GM19395 (cell line): ENCODE data around the gene ZNF268.

ENCODE experiments used
- ATAC-seq: cut with Tn5 transposase; IDR thresholded peaks from one replicate; pipeline ENCODE4 v1.9.1; 2021; ENCODE audit warnings: mild to moderate bottlenecking, moderate library complexity; ENCODE audit not compliant: unreplicated experiment

Gene ZNF268

DNA sequence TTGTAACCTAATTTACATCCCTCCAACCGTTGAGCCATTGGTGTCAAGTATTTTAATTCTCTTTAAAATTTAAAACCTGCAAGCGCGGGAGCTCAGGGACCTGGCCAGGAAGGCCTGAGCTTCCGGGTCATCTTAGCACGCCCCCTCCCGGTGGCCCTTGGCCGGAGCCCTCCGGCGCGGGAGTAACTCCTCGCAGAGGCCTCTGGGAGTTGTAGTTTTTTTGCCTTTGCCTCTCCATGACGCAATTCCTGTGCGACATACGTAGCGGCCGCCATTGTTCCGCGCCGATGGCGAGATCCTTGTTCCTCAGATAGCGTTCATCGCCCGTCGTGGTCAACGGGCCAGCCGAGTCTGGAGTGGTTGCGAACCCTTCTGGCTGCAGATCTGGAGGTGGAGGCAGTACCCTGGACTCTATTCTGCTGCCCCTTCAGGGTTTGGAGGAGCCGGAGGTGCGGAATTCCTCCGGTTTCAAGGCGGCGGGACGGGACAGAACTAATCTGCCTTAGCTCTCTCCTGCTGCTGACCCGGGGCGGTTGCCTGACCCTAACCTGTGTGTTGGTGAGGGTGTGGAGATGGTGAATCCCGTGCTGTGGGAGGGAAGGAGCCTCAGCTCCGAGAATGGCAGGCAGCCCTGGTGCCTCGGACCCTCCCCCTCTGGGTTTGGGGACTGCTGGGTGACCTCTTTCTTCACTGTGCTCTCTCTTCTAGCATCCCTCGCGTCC, at the start of gene ZNF268:
ZNF268 (plus strand) TSS at position 258 of the 722 bp plus-strand sequence. CDS start 503 bp downstream, outside the sequence.
- peak; percentile 94 for ATAC-seq

GRCh38 chr12:133135747-133136146, 45.5 kb upstream of the ZNF268 start:
- no peak for ATAC-seq

DNA sequence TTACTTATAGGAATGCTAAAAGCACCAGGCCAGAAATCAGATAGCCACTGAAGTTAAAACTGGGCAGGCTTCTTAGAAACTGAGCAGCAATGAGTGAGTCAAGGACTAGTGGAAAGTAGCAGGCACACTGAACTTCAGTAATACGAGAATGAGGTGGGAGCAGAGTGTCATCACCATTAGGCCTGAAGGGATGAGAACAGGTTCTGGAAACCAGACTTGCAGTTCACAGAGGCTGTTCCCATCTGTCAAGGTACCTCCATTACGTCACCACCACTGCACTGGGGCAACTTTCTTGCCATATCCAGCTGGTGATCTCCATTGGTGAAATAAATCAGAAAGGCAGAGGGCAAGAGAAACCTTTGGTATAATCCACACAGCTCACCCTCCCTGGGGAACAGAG, 35.3 kb upstream of the ZNF268 start:
- ATAC-seq, result no peak

- ATAC-seq, result no peak
Measured at GRCh38 chr12:133156125-133156690, 25.1 kb upstream of the ZNF268 start.

- ATAC-seq, result no peak
Measured at GRCh38 chr12:133165776-133166175, 15.5 kb upstream of the ZNF268 start.

DNA sequence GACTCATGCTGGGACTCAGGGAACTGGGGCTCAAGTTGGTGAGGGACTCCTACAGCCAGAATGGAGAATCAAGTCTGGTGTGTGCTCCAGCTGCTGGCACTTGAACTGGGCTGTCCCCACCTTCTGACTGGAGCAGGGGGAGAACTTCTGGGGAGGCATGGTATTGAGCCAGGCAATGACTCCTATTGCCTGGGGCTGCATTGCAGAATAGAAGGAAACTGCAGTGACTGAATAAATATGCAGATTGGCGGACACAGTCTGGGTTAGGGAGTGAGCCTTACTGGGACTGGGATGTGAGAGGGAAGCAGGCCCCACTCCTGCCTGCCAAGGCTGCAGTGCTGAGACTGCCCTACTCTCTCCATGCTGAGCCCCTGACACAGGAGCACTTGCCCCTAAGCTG, 8.8 kb upstream of the ZNF268 start:
- no peak for ATAC-seq

GRCh38 chr12:133174901-133175300, 6.4 kb upstream of the ZNF268 start:
- ATAC-seq, result no peak

- ATAC-seq, result no peak
Measured at GRCh38 chr12:133180669-133181068, 626 bp upstream of the ZNF268 start.

- ATAC-seq, result no peak
Measured at GRCh38 chr12:133190176-133190575, 8.9 kb downstream of the ZNF268 start.

- ATAC-seq, result no peak
Measured at GRCh38 chr12:133192847-133193246, 11.6 kb downstream of the ZNF268 start.

- ATAC-seq, result no peak
Measured at GRCh38 chr12:133201888-133202287, 20.6 kb downstream of the ZNF268 start.

DNA sequence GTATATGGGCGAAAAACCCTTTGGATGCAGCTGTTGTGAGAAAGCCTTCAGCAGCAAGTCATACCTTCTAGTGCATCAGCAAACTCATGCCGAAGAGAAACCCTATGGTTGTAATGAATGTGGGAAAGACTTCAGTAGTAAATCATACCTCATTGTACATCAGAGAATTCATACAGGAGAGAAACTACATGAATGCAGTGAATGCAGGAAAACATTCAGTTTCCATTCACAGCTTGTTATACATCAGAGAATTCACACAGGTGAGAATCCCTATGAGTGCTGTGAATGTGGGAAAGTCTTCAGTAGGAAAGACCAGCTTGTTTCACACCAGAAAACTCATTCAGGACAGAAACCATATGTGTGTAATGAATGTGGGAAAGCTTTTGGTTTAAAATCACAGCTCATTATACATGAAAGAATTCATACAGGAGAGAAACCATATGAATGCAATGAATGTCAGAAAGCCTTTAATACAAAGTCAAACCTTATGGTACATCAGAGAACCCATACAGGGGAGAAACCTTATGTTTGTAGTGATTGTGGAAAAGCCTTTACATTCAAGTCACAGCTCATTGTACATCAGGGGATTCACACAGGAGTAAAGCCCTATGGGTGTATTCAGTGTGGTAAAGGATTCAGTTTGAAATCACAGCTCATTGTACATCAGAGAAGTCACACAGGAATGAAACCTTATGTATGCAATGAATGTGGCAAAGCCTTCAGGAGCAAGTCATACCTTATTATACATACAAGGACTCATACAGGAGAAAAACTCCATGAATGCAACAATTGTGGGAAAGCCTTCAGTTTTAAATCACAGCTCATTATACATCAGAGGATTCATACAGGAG, 21.4 kb downstream of the ZNF268 start:
- no peak for ATAC-seq

GRCh38 chr12:133203344-133204263, 22.3 kb downstream of the ZNF268 start:
- no peak for ATAC-seq

DNA sequence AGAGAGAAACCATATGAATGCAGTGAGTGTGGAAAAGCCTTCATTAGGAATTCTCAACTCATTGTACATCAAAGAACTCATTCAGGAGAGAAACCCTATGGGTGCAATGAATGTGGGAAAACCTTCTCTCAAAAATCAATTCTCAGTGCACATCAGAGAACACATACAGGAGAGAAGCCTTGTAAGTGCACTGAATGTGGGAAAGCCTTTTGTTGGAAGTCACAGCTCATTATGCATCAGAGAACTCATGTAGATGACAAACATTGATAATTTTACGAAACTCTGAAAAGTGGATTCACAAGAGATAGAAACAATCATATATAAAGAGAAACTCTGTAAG, 22.9 kb downstream of the ZNF268 start:
- no peak for ATAC-seq

DNA sequence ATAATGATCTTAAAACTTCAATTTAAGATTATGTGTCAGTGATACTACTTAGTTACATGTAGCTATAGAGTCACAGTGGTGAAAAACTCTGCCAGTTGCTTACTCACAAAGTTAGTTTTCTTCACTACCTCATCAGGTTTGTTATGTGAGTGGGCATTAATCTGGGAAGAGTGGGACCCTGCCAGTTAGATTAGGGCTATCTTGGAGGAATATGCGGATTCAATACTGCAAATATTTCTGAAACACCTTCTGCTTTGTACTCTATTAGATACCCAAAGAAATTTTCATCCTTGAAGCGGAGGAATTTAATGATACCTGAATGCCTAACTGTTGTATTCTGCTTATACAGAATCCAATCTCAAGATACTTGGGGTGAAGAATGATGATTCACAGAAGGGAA, 25.1 kb downstream of the ZNF268 start:
- no peak for ATAC-seq

DNA sequence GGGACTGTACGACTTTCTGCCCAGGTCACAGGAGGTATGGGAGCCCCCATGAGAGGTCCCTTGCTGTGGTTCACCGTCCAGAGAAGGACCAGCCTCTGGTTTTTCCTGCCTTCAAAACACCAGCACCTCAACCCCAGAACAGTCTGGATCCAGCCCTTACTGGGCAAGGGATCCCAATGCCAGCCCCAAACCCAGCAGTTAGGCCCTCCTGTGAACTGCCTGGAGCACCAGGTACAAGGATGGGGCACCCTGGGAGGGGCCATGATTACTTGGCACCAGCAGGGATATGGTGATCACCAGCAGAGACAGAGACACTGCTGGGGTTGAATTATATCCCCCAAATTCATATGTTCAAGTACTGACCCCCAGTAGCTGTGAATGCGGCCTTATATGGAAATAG, 34.4 kb downstream of the ZNF268 start:
- no peak for ATAC-seq

GRCh38 chr12:133217219-133217618, 35.9 kb downstream of the ZNF268 start:
- no peak for ATAC-seq

GRCh38 chr12:133220521-133220920, 39.2 kb downstream of the ZNF268 start:
- no peak for ATAC-seq

- no peak for ATAC-seq
Measured at GRCh38 chr12:133221241-133221640, 39.9 kb downstream of the ZNF268 start.

GRCh38 chr12:133222211-133222610, 40.9 kb downstream of the ZNF268 start:
- ATAC-seq, result no peak

- ATAC-seq, result no peak
Measured at GRCh38 chr12:133225527-133225926, 44.2 kb downstream of the ZNF268 start.
